CD4-positive, alpha-beta memory T cell (primary cell): Measurements from ENCODE around the gene C19orf44. TPM values are rescaled to one million over a fixed set of nuclear protein-coding genes. Genes with fewer than 3 reads are reported as not detected.

ENCODE experiments used
- CTCF ChIA-PET: fragments of 350-600 bp; sonication (Branson Sonifier 250); formaldehyde crosslinking; loops from one replicate; lab custom pipeline; 2021; ENCODE audit warnings: inconsistent platforms; ENCODE audit not compliant: partially characterized antibody; lab: Charles Lee
- POLR2A ChIA-PET: fragments of 350-600 bp; sonication (Branson Sonifier 250); formaldehyde crosslinking; loops from one replicate; lab custom pipeline; 2021; ENCODE audit not compliant: partially characterized antibody; lab: Charles Lee
- DNase-seq, 5 donors: peaks; one replicate each; pipeline versions ENCODE4 v3.0.0 to v3.0.0-alpha.2; 2020 to 2022; ENCODE audit warnings: mixed read lengths in 1 of 5
- H3K27ac ChIP-seq: one replicate; pipeline ENCODE4 v1.7.0; 2013; ENCODE audit warnings: low read depth, low read length
- H3K27me3 ChIP-seq: 2 replicates; pipeline ENCODE4 v1.7.0; 2013; ENCODE audit warnings: mild to moderate bottlenecking, low read length, moderate library complexity; ENCODE audit not compliant: insufficient read depth
- H3K36me3 ChIP-seq: 2 replicates; pipeline ENCODE4 v1.7.0; 2013; ENCODE audit warnings: mild to moderate bottlenecking, low read length, moderate library complexity; ENCODE audit not compliant: insufficient read depth
- H3K4me1 ChIP-seq: 2 replicates; pipeline ENCODE4 v1.7.0; 2013; ENCODE audit warnings: mild to moderate bottlenecking, low read length, moderate library complexity; ENCODE audit not compliant: insufficient read depth
- H3K4me3 ChIP-seq, 2 donors: one replicate each; pipeline ENCODE4 v1.7.0; 2013; ENCODE audit warnings: low read length in 2 of 2, mild to moderate bottlenecking in 1 of 2
- H3K9me3 ChIP-seq, 2 donors: one replicate each; pipeline ENCODE4 v1.7.0; 2013; ENCODE audit warnings: low read length in 2 of 2, control low read depth in 1 of 2; ENCODE audit not compliant: control insufficient read depth in 1 of 2
- H3K27ac Mint-ChIP-seq, 7 donors: one replicate each; pipeline ENCODE4 v1.8.0; 2020 to 2021; ENCODE audit warnings: mixed read lengths in 7 of 7, mild to moderate bottlenecking in 6 of 7, inconsistent platforms in 3 of 7, moderate library complexity in 3 of 7
- H3K27me3 Mint-ChIP-seq, 2 donors: one replicate each; pipeline ENCODE4 v1.8.0; 2020 to 2021; ENCODE audit warnings: mixed read lengths in 2 of 2
- H3K36me3 Mint-ChIP-seq, 2 donors: one replicate each; pipeline ENCODE4 v1.8.0; 2020 to 2021; ENCODE audit warnings: mixed read lengths in 2 of 2, inconsistent platforms in 1 of 2, mild to moderate bottlenecking in 1 of 2
- H3K4me1 Mint-ChIP-seq, 4 donors: one replicate each; pipeline ENCODE4 v1.8.0; 2020 to 2021; ENCODE audit warnings: mixed read lengths in 4 of 4, mild to moderate bottlenecking in 1 of 4
- H3K4me3 Mint-ChIP-seq, 8 donors: one replicate each; pipeline ENCODE4 v1.8.0; 2020 to 2021; ENCODE audit warnings: mixed read lengths in 8 of 8, mild to moderate bottlenecking in 7 of 8, moderate library complexity in 6 of 8, inconsistent platforms in 3 of 8
- H3K9me3 Mint-ChIP-seq, 8 donors: one replicate each; pipeline ENCODE4 v1.8.0; 2020 to 2021; ENCODE audit warnings: mixed read lengths in 8 of 8, mild to moderate bottlenecking in 5 of 8, inconsistent platforms in 3 of 8, moderate library complexity in 1 of 8
- intact Hi-C: fragments of 100-400 bp; cut with micrococcal nuclease; formaldehyde crosslinking; loops from one replicate; pipeline ENCODE4 v1.15.1; 2023
- polyA plus RNA-seq, 2 donors: library from polyadenylated mRNA; unstranded; fragments of 300-500 nt; fragmentation: Illumina TruSeq; gene quantifications; one replicate each; pipeline ENCODE4 v1.2.3, GENCODE V29; 2021
- total RNA-seq, 2 experiments: library from RNA; stranded (reverse); gene quantifications; one replicate each; pipeline ENCODE4 v1.2.3, GENCODE V29; 2021

Gene C19orf44
- total and polyA plus RNA-seq, 4 experiments from 2014 or later = 0.38 to 6.7 (median 3.1) TPM

DNA sequence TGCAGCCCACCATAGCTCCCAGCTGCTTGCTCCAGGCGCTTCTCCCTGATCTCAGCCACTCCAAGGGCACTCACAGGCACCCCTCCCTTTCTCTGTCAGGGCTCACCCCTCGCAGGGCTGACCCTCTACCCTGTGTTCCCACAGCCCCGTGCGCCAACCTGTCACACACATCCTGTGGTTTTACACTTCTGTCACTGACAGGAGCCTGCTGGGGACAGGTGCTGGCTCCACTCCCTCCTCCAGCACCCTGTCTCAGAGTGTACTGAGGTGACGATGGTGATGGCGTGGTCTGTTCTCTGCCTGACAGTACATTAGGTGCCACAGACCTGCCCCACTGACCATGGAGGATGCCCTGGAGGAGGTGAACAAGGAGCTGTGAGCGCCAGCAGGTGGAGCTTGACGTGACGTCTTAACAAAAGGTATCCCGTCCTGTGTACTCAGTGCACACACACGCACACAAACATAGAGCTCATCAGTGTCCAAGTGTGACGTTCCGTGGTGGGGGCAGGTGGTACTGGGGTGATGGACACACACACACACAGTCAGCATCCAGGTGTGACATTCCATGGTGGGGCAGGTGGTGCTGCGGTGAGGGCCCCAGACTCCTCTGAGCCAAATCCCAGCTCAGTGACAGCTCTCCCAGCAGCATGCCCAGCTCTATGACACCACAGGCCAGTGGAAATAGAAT is 20.9 kb downstream of the C19orf44 start:
- no peak for DNase-seq
- no peaks in the 10 kb centered on the region for H3K4me1 ChIP-seq
- H3K27ac Mint-ChIP-seq = peak overlapping the region in 5 of 7 donors; percentile 19 to 85 (median 30)
- H3K4me1 Mint-ChIP-seq = peaks cover 0 to 9% (median 2%) of the 10 kb centered on the region in 4 donors
- H3K4me3 Mint-ChIP-seq = no peak overlapping the region
- H3K36me3 ChIP-seq = peaks cover 40% of the 10 kb centered on the region
- CTCF ChIA-PET = no interaction called here
- H3K9me3 ChIP-seq = no peaks in the 10 kb centered on the region
- H3K36me3 Mint-ChIP-seq = peaks cover 26 to 46% of the 10 kb centered on the region in 2 donors
- no peaks in the 10 kb centered on the region for H3K27me3 Mint-ChIP-seq
- no peaks in the 10 kb centered on the region for H3K9me3 Mint-ChIP-seq
- H3K4me3 ChIP-seq = no peak overlapping the region
- no peaks in the 10 kb centered on the region for H3K27me3 ChIP-seq
- H3K27ac ChIP-seq = no peak overlapping the region
- intact Hi-C loops = no loop called here
- POLR2A ChIA-PET = no interaction called here

DNA sequence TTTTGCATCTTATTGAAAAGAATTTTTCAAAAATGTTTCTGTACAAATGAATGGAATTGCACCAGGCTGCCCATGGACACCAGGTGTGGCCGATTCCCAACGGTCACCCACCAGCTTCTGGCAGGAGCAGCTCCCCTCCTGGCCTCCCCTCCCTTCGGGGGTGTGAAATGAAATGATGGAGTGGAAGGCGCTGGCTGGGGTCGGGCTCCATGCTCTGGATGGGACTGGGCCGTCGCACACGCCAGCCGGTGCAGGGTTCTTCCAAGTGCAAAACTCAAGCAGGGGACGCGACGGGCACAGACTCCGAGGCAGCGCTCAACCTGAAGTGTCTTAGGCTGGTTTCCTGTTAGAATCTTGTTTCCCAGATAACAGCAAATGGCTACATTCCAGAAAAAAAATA is 21.9 kb downstream of the C19orf44 start:
- intact Hi-C loops = no loop called here
- POLR2A ChIA-PET = no interaction called here
- no peaks in the 10 kb centered on the region for H3K27me3 ChIP-seq
- no peak for DNase-seq
- H3K9me3 ChIP-seq = no peaks in the 10 kb centered on the region
- no peaks in the 10 kb centered on the region for H3K4me1 ChIP-seq
- H3K4me3 ChIP-seq = no peak overlapping the region
- CTCF ChIA-PET = interaction anchor here (0.5 to 0.6 kb wide), 2 partner anchors 109 to 535 kb away, joined by 3 read pairs; no protein-coding TSS in a partner anchor
- peaks cover 46% of the 10 kb centered on the region for H3K36me3 ChIP-seq
- Mint-ChIP-seq H3K4me3 (no peak overlapping the region), H3K9me3 (no peaks in the 10 kb centered on the region), H3K27ac (no peak overlapping the region), H3K27me3 (no peaks in the 10 kb centered on the region), H3K36me3 (peaks cover 30 to 51% of the 10 kb centered on the region in 2 donors), H3K4me1 (peaks cover 0 to 9% (median 2%) of the 10 kb centered on the region in 4 donors)
- H3K27ac ChIP-seq = no peak overlapping the region

DNA sequence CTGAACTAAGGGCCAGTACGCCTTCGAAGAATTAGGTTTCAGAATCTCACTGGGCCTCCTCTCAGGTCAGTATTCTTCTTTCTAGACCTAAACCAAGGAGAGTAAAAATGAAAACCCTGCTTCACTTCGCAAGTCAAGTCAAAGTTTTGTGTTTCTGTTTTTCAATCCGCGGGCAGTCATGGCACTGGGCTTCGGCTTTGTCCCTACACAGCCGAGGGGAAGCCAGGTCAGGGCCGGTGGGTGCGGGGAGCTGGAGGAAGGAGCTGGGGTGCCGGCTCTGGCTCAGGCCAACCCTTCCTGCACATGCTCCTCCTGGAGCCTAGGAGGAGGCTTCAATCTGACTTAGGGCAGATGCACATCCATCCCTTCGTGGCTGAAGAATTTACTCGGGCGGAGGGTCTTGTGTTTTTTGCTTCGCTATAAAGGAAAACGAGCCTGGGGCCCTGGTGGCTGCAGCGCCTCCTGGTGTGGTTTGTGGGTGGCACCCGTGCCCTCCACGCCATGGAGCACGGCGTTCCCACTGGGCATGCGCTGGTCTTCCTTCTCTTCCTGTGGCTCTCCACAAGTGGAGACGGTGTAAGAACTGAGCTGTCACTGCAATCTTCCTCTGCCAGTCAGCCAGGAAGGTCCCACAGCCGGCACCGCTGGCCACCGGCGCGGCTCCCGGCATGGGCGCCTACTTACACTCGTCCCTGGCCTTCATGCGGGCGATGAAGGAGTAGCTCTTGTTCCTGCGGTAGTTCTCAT is 22.5 kb downstream of the C19orf44 start:
- H3K36me3 ChIP-seq = peaks cover 52% of the 10 kb centered on the region
- H3K4me1 Mint-ChIP-seq = peaks cover 0 to 9% (median 2%) of the 10 kb centered on the region in 4 donors
- CTCF ChIA-PET = no interaction called here
- no peak overlapping the region for H3K4me3 ChIP-seq
- H3K27me3 Mint-ChIP-seq = no peaks in the 10 kb centered on the region
- no peaks in the 10 kb centered on the region for H3K9me3 ChIP-seq
- H3K27ac ChIP-seq = no peak overlapping the region
- H3K36me3 Mint-ChIP-seq = peaks cover 32 to 53% of the 10 kb centered on the region in 2 donors
- POLR2A ChIA-PET = no interaction called here
- intact Hi-C loops = no loop called here
- no peaks in the 10 kb centered on the region for H3K27me3 ChIP-seq
- H3K4me1 ChIP-seq = no peaks in the 10 kb centered on the region
- DNase-seq = no peak
- H3K4me3 Mint-ChIP-seq = no peak overlapping the region
- peak overlapping the region in 1 of 7 donors; percentile 57 for H3K27ac Mint-ChIP-seq
- no peaks in the 10 kb centered on the region for H3K9me3 Mint-ChIP-seq

DNA sequence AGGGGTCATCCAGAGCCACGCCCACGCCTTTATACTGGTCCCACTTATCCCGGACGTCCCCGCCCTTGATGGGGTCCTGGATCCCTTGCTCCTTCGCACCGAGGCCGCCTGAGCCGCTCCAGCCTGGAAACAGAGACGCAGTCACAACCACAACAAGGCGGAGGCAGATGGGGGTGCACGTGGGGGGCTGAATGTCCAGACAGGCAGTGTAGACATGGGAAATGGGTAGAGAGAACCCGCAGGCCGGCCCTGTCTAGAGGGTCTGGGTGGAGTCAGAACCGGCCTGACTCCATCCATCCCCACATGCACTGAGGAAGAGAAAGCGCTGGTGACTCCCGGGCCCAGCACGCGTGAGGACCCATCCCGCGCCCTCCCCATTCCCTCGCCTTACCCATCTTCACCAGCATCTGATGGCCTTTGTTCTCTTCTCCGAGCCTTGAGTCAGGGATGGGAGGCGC is 23.1 kb downstream of the C19orf44 start:
- Histone ChIP-seq H3K27ac (no peak overlapping the region), H3K9me3 (no peaks in the 10 kb centered on the region), H3K4me1 (no peaks in the 10 kb centered on the region), H3K36me3 (peaks cover 58% of the 10 kb centered on the region), H3K4me3 (no peak overlapping the region), H3K27me3 (no peaks in the 10 kb centered on the region)
- POLR2A ChIA-PET = no interaction called here
- no peaks in the 10 kb centered on the region for H3K27me3 Mint-ChIP-seq
- no peak for DNase-seq
- no peak overlapping the region for H3K4me3 Mint-ChIP-seq
- no peaks in the 10 kb centered on the region for H3K9me3 Mint-ChIP-seq
- H3K27ac Mint-ChIP-seq = no peak overlapping the region
- CTCF ChIA-PET = no interaction called here
- peaks cover 0 to 9% (median 1%) of the 10 kb centered on the region in 4 donors for H3K4me1 Mint-ChIP-seq
- intact Hi-C loops = no loop called here
- peaks cover 33 to 59% of the 10 kb centered on the region in 2 donors for H3K36me3 Mint-ChIP-seq

DNA sequence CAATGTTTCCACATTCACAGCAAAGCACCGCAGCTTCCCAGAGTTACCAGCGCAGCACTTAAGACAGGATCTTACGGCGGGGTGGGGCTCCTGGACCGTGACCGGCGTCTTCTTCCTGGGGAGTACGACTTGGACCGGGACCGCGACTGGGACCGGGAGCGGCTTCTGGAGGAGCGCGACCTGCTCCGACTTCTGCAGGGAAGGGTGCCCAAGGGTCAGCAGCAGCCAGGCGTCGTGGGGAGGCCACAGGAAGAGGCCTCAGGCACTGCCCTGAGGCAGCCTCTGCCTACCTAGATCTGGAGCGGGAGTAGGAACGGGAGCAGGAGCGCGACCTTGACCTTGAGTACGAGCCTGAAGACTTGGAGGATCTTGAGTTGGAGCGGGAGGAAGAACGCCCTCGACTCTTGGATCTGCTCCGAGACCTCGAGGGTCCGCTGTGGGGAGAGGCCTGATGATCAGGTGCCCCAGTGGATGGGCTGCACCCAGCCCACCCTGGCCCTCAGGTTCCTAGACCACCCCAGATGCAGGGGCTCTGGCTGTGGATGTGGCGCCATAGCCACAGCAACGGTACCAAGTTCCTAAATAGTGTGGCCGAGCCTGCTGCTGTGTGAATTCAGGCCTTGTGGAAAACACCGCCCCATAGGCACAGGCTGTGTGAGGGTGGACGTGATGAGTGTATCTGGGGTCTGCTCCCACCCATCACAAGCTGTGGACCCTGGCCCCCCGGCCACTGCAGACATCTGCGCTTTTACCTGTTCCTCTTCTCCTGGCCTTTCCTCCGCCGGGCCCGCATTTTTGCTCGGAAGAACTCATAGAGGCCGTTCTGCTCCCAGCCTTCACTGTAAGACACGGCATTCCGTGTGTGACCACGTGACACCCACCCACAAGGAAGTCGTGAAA is 24.1 kb downstream of the C19orf44 start:
- POLR2A ChIA-PET = no interaction called here
- Mint-ChIP-seq H3K27me3 (no peaks in the 10 kb centered on the region), H3K4me3 (no peak overlapping the region), H3K36me3 (peaks cover 33 to 60% of the 10 kb centered on the region in 2 donors), H3K4me1 (peaks cover 0 to 9% (median 1%) of the 10 kb centered on the region in 4 donors), H3K9me3 (no peaks in the 10 kb centered on the region), H3K27ac (no peak overlapping the region)
- H3K27ac ChIP-seq = no peak overlapping the region
- no peaks in the 10 kb centered on the region for H3K4me1 ChIP-seq
- CTCF ChIA-PET = no interaction called here
- intact Hi-C loops = no loop called here
- H3K9me3 ChIP-seq = no peaks in the 10 kb centered on the region
- no peak overlapping the region for H3K4me3 ChIP-seq
- peaks cover 58% of the 10 kb centered on the region for H3K36me3 ChIP-seq
- no peak for DNase-seq
- no peaks in the 10 kb centered on the region for H3K27me3 ChIP-seq

DNA sequence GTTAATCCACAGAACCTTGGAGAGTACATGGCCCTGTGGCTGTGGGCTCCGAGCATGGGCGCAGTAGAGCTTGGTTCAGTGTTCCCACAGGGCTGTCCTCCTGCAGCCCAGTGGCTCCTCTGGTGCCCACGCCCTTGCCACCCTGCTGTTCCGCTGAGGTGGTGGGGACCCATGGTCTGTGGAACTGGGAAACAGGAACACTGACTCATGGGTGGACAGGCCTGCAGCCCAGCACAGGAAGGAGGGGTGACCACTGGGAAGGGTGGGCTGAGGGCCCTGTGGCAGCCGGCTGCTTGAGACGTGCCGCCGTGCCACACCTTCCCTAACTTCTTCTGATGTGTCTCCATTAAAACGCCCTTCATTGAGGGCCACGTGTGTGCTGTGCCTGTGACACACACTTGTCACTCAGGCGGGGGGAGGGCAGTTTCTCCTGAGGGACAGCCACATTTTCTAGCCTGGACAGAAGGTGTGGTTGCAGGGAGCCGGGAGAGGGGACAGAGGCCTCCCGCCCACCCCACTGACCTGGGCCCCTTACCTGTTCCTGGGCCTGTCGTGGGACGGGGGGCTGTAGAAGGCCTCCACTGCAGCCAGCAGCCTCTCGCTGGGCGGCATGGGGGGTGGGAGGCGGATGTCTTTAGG is 24.9 kb downstream of the C19orf44 start:
- no peak for DNase-seq
- intact Hi-C loops = no loop called here
- H3K36me3 Mint-ChIP-seq = peaks cover 36 to 66% of the 10 kb centered on the region in 2 donors
- POLR2A ChIA-PET = no interaction called here
- Histone ChIP-seq H3K27ac (no peak overlapping the region), H3K9me3 (no peaks in the 10 kb centered on the region), H3K27me3 (no peaks in the 10 kb centered on the region), H3K4me3 (no peak overlapping the region), H3K36me3 (peaks cover 62% of the 10 kb centered on the region), H3K4me1 (no peaks in the 10 kb centered on the region)
- no peaks in the 10 kb centered on the region for H3K9me3 Mint-ChIP-seq
- peaks cover 0 to 9% (median 1%) of the 10 kb centered on the region in 4 donors for H3K4me1 Mint-ChIP-seq
- CTCF ChIA-PET = no interaction called here
- H3K27me3 Mint-ChIP-seq = no peaks in the 10 kb centered on the region
- H3K4me3 Mint-ChIP-seq = no peak overlapping the region
- H3K27ac Mint-ChIP-seq = no peak overlapping the region
